ENCODE data around the gene HNRNPM.

GRCh38 chr19:8506402-8506957, 61.7 kb downstream of the HNRNPM start:
- peak in 1 of 3 donors; percentile 23 for TF ChIP-seq CTCF (IDR thresholded peaks at IDR 0.05)
- TF ChIP-seq POLR2A (IDR thresholded peaks at IDR 0.05), result no peak
- TF ChIP-seq EP300 (IDR thresholded peaks at IDR 0.05), result no peak

Measured in ovary (tissue), 3 donors.